AG10803 (cell line): ENCODE results near the gene B3GALNT1.
"Not testable (repeated sequence)": the region's sequence is repeated elsewhere in the genome, so short reads cannot be mapped to it uniquely, and the experiment has no call there.

Source experiments
- DNase-seq: peaks from one replicate; pipeline ENCODE4 v3.0.0; 2010; ENCODE audit warnings: low read depth
- H3K4me3 ChIP-seq: 2 replicates; pipeline ENCODE4 v1.5.1; 2011; ENCODE audit warnings: mild to moderate bottlenecking, low read length, control low read depth
- TF ChIP-seq, protein P1 (sequence below): conservative IDR thresholded peaks from 2 replicates; pipeline ENCODE4 v1.5.1; 2011; ENCODE audit warnings: mild to moderate bottlenecking, low read length, control low read depth, inconsistent platforms

B3GALNT1 gene

DNA sequence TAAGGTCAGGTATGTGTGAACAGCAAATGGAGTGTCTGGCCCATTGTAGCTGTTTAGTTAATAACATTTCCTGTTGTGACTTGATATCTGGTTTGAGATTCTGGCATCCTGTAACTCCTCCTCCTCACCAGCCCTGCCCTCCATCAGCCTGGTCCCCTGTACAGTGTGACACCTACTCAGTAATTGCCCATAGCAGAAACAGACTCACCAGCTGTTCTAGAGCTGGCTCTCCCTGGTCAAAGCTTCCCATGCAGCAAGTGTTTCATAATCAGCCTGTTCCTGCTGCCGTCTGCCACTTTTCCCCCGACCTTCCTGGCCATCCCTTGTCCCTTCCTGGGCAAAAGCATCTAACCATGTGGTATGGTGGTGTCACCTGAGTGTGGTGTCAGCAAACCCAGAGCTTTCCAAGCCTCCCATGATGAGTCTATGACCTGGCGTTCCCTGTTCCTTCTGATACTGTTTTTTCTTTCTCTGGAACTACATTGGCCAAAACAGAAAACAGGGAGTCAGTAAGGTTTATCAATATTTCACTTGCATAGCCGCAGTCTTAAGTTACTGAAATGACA is 55.4 kb downstream of the B3GALNT1 start:
- H3K4me3 ChIP-seq, result no peak overlapping the region
- TF ChIP-seq, protein P1, sequence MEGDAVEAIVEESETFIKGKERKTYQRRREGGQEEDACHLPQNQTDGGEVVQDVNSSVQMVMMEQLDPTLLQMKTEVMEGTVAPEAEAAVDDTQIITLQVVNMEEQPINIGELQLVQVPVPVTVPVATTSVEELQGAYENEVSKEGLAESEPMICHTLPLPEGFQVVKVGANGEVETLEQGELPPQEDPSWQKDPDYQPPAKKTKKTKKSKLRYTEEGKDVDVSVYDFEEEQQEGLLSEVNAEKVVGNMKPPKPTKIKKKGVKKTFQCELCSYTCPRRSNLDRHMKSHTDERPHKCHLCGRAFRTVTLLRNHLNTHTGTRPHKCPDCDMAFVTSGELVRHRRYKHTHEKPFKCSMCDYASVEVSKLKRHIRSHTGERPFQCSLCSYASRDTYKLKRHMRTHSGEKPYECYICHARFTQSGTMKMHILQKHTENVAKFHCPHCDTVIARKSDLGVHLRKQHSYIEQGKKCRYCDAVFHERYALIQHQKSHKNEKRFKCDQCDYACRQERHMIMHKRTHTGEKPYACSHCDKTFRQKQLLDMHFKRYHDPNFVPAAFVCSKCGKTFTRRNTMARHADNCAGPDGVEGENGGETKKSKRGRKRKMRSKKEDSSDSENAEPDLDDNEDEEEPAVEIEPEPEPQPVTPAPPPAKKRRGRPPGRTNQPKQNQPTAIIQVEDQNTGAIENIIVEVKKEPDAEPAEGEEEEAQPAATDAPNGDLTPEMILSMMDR, result no peak
- no peak for DNase-seq

DNA sequence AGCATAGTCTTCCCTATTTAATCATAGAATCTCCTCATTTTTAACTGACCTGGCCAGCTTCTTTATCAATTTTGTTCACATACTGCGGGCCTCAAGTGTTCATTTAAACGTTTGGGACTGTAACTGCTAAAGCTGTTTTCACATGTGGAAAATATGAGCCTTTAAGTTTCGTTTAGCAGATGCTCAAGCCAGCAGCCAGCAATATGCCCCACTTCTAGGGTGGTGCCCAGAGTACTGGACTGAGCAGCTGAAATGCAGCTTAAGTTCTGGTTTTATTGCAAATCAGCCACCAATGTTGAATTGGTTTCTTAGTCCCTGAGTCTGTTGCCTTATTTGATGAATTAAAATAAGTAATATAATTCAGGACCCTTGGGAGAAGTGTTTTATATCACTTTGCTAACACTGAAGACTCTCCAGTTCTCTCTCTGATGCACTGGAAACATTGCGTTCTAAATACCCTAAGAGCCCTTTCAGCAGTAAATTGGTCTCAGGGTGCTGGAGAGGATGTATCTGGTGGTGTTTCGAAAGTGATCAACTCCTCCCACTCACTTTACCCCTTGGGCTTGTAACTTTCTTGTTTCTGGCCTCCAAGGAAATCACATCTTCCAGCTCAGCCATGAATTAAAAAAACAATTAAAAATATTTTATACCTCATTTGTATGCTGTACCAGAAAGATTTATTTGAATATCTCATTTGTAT is 61.7 kb downstream of the B3GALNT1 start:
- TF ChIP-seq, protein P1, result no peak
- no peak for DNase-seq
- no peak overlapping the region for H3K4me3 ChIP-seq

DNA sequence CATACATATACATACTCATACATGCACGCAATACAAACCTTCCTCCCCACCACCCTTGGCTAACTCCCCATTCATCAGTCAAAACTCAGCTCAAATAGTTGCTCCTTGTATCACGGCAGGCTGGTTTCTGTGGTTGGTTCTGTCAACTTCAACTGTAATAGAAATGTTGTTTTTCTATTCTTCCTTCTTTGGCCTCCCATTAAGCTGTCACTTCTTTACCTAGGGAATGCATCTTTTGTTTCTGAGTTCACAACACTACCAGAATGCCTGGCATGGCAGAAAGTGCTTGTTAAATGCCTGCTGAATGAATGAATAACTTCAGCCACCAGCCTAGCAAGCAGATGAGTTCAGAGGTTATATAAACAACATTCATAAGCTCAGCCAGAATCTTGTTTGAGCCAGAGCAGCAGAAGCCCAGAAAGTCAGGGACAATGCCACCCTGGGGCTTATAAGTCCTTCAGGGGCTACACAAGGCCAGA is 63.1 kb downstream of the B3GALNT1 start:
- TF ChIP-seq, protein P1, result no peak
- H3K4me3 ChIP-seq, result no peak overlapping the region
- DNase-seq, result no peak

DNA sequence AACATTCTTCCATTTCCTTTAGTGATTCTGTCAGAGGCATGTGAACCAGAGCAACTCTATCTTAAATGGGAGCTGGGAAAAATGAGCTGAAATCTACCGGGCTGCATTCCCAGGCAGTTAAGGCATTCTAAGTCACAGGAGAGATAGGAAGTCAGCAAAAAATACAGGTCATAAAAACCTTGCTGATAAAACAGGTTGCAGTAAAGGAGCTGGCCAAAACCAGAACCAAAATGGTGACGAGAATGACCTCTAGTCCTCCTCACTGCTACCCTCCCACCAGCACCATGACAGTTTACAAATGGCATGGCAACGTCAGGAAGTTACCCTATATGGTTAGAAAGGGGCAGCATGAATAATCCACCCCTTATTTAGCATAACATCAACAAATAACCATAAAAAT is 66.4 kb downstream of the B3GALNT1 start:
- H3K4me3 ChIP-seq, result no peak overlapping the region
- no peak for DNase-seq
- TF ChIP-seq, protein P1, result no peak

DNA sequence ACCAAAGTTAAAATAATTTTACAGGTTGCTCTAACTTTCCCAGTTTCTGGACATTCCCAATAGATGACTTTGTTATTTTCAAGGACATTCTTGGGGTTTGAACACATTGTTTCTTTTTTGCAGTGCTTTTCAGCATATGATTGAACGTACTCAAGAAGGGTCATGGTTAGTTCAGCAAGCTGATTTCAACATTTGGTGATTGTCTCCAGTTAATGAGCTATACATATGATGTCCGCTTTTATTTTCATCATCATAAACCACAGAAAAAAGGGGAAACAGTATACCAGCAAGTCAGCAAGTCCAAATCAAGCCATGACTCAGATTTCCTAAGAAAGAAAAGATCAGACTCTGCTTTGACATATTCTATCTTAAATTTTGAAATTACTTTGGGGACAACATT is 69.4 kb downstream of the B3GALNT1 start:
- TF ChIP-seq, protein P1, result no peak
- DNase-seq, result peak; percentile 16
- H3K4me3 ChIP-seq, result no peak overlapping the region

DNA sequence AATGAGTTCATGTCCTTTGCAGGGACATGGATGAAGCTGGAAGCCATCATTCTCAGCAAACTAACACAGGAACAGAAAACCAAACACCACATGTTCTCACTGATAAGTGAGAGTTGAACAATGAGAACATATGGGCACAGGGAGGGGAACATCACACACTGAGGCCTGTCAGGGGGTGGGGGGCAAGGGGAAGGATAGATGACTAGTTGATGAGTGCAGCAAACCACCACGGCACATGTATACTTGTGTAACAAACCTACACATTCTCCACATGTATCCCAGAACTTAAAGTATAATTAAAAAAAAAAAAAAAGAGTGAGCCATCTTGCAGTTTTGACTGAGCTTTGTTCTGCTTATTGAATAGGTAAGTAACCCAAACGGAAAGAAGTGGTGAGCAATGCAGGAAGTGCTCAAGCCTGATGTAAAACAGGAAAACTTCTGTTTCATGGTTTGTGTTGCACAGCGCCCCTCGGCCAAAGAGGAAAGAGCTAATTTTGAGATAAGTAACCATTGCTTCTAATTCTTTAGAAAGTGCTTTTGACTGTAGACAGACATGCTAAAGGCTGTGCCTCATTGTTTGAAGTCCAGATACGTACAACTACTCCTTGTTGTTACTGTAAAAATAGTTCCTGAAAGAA is 70.1 kb downstream of the B3GALNT1 start:
- H3K4me3 ChIP-seq, DNase-seq: not testable (repeated sequence)
